ENCODE measurements around the gene ACTN2.

The ACTN2 gene

GRCh38 chr1:236744533-236744932 lies 58.2 kb downstream of the ACTN2 start:
- TF ChIP-seq TSHZ2 (CRISPR knock-in tag; IDR thresholded peaks at IDR 0.05) (no peak), CSDC2 (CRISPR knock-in tag; IDR thresholded peaks at IDR 0.05) (no peak), ZFP3 (CRISPR knock-in tag; IDR thresholded peaks at IDR 0.05) (no peak), CSRNP3 (CRISPR knock-in tag; IDR thresholded peaks at IDR 0.05) (no peak), PATZ1 (CRISPR knock-in tag; IDR thresholded peaks at IDR 0.05; ENCODE audit: borderline replicate concordance) (no peak), ZC3H10 (CRISPR knock-in tag; IDR thresholded peaks at IDR 0.05) (no peak), ZNF70 (CRISPR knock-in tag; IDR thresholded peaks at IDR 0.05) (no peak), ISL1 (CRISPR knock-in tag; IDR thresholded peaks at IDR 0.05) (no peak)
- no peak for ATAC-seq

- no peak for TF ChIP-seq TSHZ2 (CRISPR knock-in tag; IDR thresholded peaks at IDR 0.05)
- ATAC-seq: no peak
Measured at GRCh38 chr1:236746785-236747184, 60.5 kb downstream of the ACTN2 start.

GRCh38 chr1:236747311-236747985 lies 61.1 kb downstream of the ACTN2 start:
- TF ChIP-seq POU6F1 (CRISPR knock-in tag; IDR thresholded peaks at IDR 0.05; ENCODE audit: borderline replicate concordance, low read depth): no peak
- TF ChIP-seq RARB (CRISPR knock-in tag; IDR thresholded peaks at IDR 0.05): no peak
- TF ChIP-seq PPARA (CRISPR knock-in tag; IDR thresholded peaks at IDR 0.05; ENCODE audit: borderline replicate concordance): no peak
- no peak for TF ChIP-seq OSR1 (CRISPR knock-in tag; IDR thresholded peaks at IDR 0.05)
- no peak for TF ChIP-seq ZC3H10 (CRISPR knock-in tag; IDR thresholded peaks at IDR 0.05)
- no peak for TF ChIP-seq BACH2 (CRISPR knock-in tag; IDR thresholded peaks at IDR 0.05; ENCODE audit: borderline replicate concordance)
- TF ChIP-seq ARNTL (CRISPR knock-in tag; IDR thresholded peaks at IDR 0.05; ENCODE audit: borderline replicate concordance, low read depth): no peak
- no peak for TF ChIP-seq GLIS3 (CRISPR knock-in tag; IDR thresholded peaks at IDR 0.05)
- TF ChIP-seq TCF4 (CRISPR knock-in tag; IDR thresholded peaks at IDR 0.05; ENCODE audit: borderline replicate concordance): no peak
- no peak for ATAC-seq
